ENCODE results near the gene NNT.

Gene NNT

GRCh38 chr5:43622074-43622473, 19.1 kb downstream of the NNT start:
- no peak for DNase-seq (ENCODE audit: low read depth in 2 of 3, low spot score in 2 of 3)

GRCh38 chr5:43623048-43623680, 20.2 kb downstream of the NNT start:
- DNase-seq (ENCODE audit: low read depth in 2 of 3, low spot score in 2 of 3): no peak

- no peak for DNase-seq (ENCODE audit: low read depth in 2 of 3, low spot score in 2 of 3)
Measured at GRCh38 chr5:43627028-43627427, 24.0 kb downstream of the NNT start.

- no peak for DNase-seq (ENCODE audit: low read depth in 2 of 3, low spot score in 2 of 3)
Measured at GRCh38 chr5:43631182-43631910, 28.4 kb downstream of the NNT start.

GRCh38 chr5:43634621-43635020, 31.6 kb downstream of the NNT start:
- DNase-seq (ENCODE audit: low read depth in 2 of 3, low spot score in 2 of 3): no peak

GRCh38 chr5:43635374-43635773, 32.4 kb downstream of the NNT start:
- DNase-seq (ENCODE audit: low read depth in 2 of 3, low spot score in 2 of 3): no peak

- DNase-seq (ENCODE audit: low read depth in 2 of 3, low spot score in 2 of 3): no peak
Measured at GRCh38 chr5:43636076-43636475, 33.1 kb downstream of the NNT start.

GRCh38 chr5:43637416-43637815, 34.4 kb downstream of the NNT start:
- no peak for DNase-seq (ENCODE audit: low read depth in 2 of 3, low spot score in 2 of 3)

GRCh38 chr5:43638107-43638506, 35.1 kb downstream of the NNT start:
- no peak for DNase-seq (ENCODE audit: low read depth in 2 of 3, low spot score in 2 of 3)

GRCh38 chr5:43638546-43638945, 35.6 kb downstream of the NNT start:
- DNase-seq (ENCODE audit: low read depth in 2 of 3, low spot score in 2 of 3): no peak

GRCh38 chr5:43639566-43639965, 36.6 kb downstream of the NNT start:
- DNase-seq (ENCODE audit: low read depth in 2 of 3, low spot score in 2 of 3): no peak

GRCh38 chr5:43642428-43642827, 39.4 kb downstream of the NNT start:
- no peak for DNase-seq (ENCODE audit: low read depth in 2 of 3, low spot score in 2 of 3)

- DNase-seq (ENCODE audit: low read depth in 2 of 3, low spot score in 2 of 3): no peak
Measured at GRCh38 chr5:43643327-43643726, 40.3 kb downstream of the NNT start.

- no peak for DNase-seq (ENCODE audit: low read depth in 2 of 3, low spot score in 2 of 3)
Measured at GRCh38 chr5:43643750-43644149, 40.8 kb downstream of the NNT start.

- no peak for DNase-seq (ENCODE audit: low read depth in 2 of 3, low spot score in 2 of 3)
Measured at GRCh38 chr5:43646992-43647391, 44.0 kb downstream of the NNT start.

GRCh38 chr5:43647789-43648188, 44.8 kb downstream of the NNT start:
- DNase-seq (ENCODE audit: low read depth in 2 of 3, low spot score in 2 of 3): no peak

- no peak for DNase-seq (ENCODE audit: low read depth in 2 of 3, low spot score in 2 of 3)
Measured at GRCh38 chr5:43648499-43649124, 45.6 kb downstream of the NNT start.

GRCh38 chr5:43649256-43649655, 46.3 kb downstream of the NNT start:
- no peak for DNase-seq (ENCODE audit: low read depth in 2 of 3, low spot score in 2 of 3)

GRCh38 chr5:43652537-43653302, 49.7 kb downstream of the NNT start:
- DNase-seq (ENCODE audit: low read depth in 2 of 3, low spot score in 2 of 3): no peak

- no peak for DNase-seq (ENCODE audit: low read depth in 2 of 3, low spot score in 2 of 3)
Measured at GRCh38 chr5:43658509-43658908, 55.5 kb downstream of the NNT start.

- DNase-seq (ENCODE audit: low read depth in 2 of 3, low spot score in 2 of 3): no peak
Measured at GRCh38 chr5:43659075-43659474, 56.1 kb downstream of the NNT start.

- DNase-seq (ENCODE audit: low read depth in 2 of 3, low spot score in 2 of 3): no peak
Measured at GRCh38 chr5:43661102-43661501, 58.1 kb downstream of the NNT start.
